ENCODE data around the gene POLDIP3.
A peak's percentile ranks its signal among the peaks of the same experiment; 100 is the strongest.

POLDIP3 gene

GRCh38 chr22:42642806-42643633 is 28.3 kb upstream of the POLDIP3 start:
- DNase-seq = peak in 1 of 51 donors; percentile 19

- DNase-seq = no peak
Measured at GRCh38 chr22:42641801-42642413, 27.2 kb upstream of the POLDIP3 start.

GRCh38 chr22:42639541-42640241 is 25.0 kb upstream of the POLDIP3 start:
- DNase-seq = no peak

GRCh38 chr22:42637555-42637954 is 22.9 kb upstream of the POLDIP3 start:
- no peak for DNase-seq

GRCh38 chr22:42636506-42636905 is 21.8 kb upstream of the POLDIP3 start:
- DNase-seq = no peak

GRCh38 chr22:42635531-42635930 is 20.8 kb upstream of the POLDIP3 start:
- DNase-seq = peak in 2 of 51 donors; percentile 35 to 45

GRCh38 chr22:42633013-42633412 is 18.3 kb upstream of the POLDIP3 start:
- DNase-seq = no peak

GRCh38 chr22:42632096-42632495 is 17.4 kb upstream of the POLDIP3 start:
- DNase-seq = no peak

GRCh38 chr22:42630901-42631602 is 16.4 kb upstream of the POLDIP3 start:
- DNase-seq = no peak

GRCh38 chr22:42630211-42630610 is 15.5 kb upstream of the POLDIP3 start:
- no peak for DNase-seq

GRCh38 chr22:42627981-42628380 is 13.3 kb upstream of the POLDIP3 start:
- DNase-seq = no peak

- no peak for DNase-seq
Measured at GRCh38 chr22:42626951-42627625, 12.4 kb upstream of the POLDIP3 start.

- DNase-seq = no peak
Measured at GRCh38 chr22:42626431-42626830, 11.7 kb upstream of the POLDIP3 start.

GRCh38 chr22:42625416-42625815 is 10.7 kb upstream of the POLDIP3 start:
- no peak for DNase-seq

GRCh38 chr22:42624551-42625106 is 9.9 kb upstream of the POLDIP3 start:
- no peak for DNase-seq

GRCh38 chr22:42623756-42624441 is 9.2 kb upstream of the POLDIP3 start:
- DNase-seq = no peak

- no peak for DNase-seq
Measured at GRCh38 chr22:42623301-42623751, 8.6 kb upstream of the POLDIP3 start.

- DNase-seq = no peak
Measured at GRCh38 chr22:42622061-42622710, 7.5 kb upstream of the POLDIP3 start.

GRCh38 chr22:42621505-42622002 is 6.9 kb upstream of the POLDIP3 start:
- peak in 18 of 51 donors; percentile 7 to 62 (median 29) for DNase-seq

Measured in hypothalamus (tissue), 51 donors.